CD4-positive, alpha-beta T cell treated with Interleukin-4 for 4 hours (primary cell): ENCODE data around the gene TNFRSF1B.

Experiments
- DNase-seq: peaks from one replicate; pipeline ENCODE4 v3.0.0-alpha.2; 2020

TNFRSF1B gene

GRCh38 chr1:12158357-12159092 lies 8.3 kb upstream of the TNFRSF1B start:
- no peak for DNase-seq

GRCh38 chr1:12159816-12160215 lies 7.0 kb upstream of the TNFRSF1B start:
- peak; percentile 73 for DNase-seq

- DNase-seq = no peak
Observed at GRCh38 chr1:12161324-12161661, 5.5 kb upstream of the TNFRSF1B start.

- peak; percentile 89 for DNase-seq
Observed at GRCh38 chr1:12161662-12162458, 4.9 kb upstream of the TNFRSF1B start.

GRCh38 chr1:12162459-12163137 lies 4.2 kb upstream of the TNFRSF1B start:
- DNase-seq = no peak

- no peak for DNase-seq
Observed at GRCh38 chr1:12163210-12163609, 3.6 kb upstream of the TNFRSF1B start.

- no peak for DNase-seq
Observed at GRCh38 chr1:12164210-12164609, 2.6 kb upstream of the TNFRSF1B start.

DNA sequence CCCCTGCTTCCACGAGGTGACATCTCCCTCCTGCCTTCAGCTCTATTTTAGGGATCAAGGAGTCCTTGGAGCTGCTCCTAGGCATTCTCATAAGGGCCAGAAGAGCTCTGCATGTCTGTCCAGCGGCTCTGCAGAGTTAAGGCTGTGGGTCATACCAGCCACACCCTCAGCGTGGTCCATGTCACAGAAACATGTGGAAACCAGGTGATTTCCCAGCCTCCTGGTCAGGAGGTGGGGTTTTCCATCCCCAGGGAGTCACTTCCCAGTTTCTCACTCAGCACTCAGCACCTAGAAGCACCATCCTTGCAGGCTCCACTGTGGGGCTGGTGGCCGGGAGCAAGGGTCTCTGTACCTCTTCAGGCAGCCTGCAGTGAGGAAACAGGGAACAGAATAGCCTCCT lies 1.4 kb upstream of the TNFRSF1B start:
- no peak for DNase-seq

DNA sequence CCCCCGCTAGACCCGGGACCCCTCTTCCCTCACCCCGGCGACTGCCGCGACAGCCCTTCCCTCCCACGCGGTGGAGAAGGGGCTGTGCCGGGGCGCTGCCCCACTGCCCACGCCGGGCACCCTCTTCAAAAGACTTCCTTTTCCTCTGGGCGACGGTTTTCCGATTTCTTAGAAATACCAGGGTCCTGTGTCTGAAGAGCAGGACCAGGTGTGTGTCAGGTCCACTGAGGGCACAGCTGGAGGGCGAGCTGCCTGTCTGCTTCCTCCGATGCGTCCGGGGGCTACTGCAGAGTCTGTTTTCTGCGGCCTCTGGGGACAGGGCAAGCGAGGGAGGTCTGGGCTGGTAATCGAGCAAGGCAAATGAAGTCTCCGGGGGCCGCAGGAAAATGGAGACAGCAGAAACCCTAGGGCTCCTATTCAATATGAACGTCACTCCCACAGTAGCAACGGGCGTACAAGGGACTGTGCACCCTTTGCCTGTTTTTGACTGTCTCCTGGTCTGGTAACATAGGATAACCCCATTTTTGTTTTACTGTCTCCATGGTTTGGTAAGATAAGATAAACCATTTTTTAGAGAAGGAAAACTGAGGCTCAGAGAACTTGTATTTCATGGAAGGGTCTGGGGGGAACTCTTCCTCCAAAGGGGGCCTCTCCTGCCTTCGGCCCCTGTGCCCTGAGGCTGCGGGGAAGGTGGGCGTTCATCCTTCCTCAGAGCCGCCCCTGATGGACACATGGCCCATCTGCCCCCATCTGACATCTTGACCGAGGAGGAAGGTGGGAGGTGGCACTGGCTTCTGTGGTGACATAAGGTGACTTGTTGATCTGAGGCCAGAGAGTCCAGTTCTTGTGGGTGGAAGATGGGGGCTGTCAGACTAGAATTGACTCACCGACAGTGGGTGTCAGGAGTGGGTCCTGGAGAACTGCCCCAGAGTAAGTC lies 970 bp downstream of the TNFRSF1B start:
- DNase-seq = no peak

GRCh38 chr1:12168451-12169160 lies 1.8 kb downstream of the TNFRSF1B start:
- DNase-seq = no peak

DNA sequence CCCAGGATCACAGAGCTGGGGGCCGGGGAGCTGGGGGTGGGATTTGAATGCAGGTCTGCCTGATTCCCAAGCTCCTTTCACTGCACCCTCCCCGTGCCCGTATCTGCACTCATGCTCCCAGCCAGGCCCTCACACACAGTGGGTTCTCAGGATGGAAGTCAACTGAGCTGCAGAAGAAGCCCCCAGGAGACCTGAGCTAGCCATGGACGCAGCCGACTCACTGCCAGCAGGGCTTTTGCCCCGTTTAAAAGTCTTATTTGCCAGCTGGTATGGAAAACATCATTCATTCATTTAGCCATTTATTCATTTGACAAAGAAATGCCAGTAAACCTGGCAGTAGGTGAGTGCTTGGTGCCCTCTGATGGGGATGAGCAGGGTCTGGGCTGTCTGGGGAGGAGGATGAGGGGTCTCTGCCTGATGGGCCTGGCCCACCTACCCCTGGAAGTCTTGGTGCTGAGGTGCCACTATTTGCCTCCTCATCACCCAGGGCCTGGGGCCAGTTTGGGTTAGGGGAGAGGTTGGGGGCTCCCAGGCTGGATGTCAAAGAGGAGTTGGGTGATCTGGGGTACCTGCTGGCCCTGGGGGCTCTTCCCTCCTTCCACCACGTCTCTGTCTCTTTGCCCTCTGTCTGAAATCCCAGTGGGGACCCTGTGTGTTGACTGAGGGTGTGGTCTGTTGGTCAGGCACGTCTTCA lies 2.8 kb downstream of the TNFRSF1B start:
- no peak for DNase-seq

DNA sequence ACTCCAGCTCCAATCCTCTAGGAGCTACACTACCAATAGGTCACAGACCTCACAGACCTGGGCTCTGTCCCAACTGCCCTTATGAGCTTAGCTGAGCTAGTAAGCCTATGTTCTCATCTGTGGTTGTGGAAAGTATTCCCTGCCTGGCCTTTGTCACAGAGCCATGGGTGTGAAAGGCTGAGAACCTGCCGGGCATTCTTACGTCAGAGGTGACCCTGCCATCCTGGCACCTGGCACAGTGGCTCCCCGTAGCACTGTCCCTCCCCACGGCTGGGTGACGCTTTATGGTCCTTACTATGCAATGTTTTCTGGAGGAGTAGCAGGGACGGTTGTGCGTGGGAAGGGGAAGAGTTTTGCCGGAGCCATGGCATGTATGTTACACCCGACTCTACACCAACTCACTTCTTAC lies 3.5 kb downstream of the TNFRSF1B start:
- DNase-seq = no peak

DNA sequence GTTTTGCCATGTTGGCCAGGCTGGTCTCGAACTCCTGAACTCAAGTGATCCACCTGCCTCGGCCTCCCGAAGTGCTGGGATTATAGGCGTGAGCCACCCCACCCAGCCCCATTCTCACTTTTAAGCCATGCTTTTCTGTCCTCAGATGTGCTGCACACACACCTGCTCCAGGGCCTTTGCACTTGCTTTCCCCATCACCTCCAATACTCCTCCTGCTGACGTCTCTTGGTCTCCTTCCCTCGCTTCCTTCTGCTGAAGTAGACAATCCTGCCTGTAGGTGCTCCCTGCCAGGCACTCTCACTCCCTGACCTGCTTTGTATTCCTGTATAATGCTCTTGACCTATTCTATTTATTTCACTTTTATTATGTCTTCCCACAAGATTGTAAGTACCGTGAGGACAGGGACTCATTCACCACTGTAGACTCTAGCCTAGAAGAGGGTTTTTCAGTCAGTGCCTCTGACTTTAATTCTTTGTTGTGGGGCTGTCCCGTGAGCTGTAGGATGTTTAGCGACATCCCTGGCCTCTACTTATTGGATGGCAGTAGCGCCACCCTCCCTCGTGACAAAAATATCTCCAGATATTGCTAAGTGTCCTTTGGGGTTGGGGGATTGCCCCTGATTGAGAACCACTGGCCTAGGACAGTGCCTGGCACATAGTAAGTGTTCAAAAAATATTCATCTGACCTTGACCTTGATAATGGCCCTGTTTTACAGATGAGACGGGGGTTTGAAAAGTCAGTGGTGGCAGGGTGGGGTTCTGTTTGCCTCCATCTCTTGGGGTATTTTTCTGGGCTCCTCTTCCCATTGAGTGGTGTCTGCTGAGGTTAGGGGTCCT lies 4.6 kb downstream of the TNFRSF1B start:
- peak; percentile 65 for DNase-seq

GRCh38 chr1:12172042-12172851 lies 5.5 kb downstream of the TNFRSF1B start:
- peak; percentile 64 for DNase-seq

GRCh38 chr1:12173041-12173509 lies 6.3 kb downstream of the TNFRSF1B start:
- DNase-seq = no peak

DNA sequence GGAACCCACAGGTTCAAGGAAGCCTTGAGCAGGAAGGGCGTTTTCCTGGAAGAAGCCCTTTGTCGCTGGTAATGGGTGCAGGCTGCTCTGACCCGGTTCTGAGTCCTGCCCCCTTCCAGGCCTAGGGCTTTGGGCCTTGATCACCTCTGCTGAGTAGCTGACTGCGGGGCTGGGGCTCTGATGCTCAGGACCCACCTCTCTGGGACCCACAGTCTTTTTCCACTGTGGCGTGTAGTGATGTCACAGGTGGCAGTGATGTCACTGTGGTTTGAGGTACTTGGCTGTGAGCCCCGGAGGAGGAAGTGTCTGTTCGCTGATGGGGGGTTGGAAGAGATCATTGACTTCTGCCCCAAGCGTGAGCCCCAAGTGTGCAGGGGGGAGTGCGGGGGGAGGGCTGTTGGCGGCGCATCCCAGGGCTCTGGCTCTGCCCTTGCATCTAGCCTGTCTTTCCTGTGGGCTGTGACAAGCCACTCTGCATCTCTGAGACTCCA lies 6.9 kb downstream of the TNFRSF1B start:
- DNase-seq = peak; percentile 90

DNA sequence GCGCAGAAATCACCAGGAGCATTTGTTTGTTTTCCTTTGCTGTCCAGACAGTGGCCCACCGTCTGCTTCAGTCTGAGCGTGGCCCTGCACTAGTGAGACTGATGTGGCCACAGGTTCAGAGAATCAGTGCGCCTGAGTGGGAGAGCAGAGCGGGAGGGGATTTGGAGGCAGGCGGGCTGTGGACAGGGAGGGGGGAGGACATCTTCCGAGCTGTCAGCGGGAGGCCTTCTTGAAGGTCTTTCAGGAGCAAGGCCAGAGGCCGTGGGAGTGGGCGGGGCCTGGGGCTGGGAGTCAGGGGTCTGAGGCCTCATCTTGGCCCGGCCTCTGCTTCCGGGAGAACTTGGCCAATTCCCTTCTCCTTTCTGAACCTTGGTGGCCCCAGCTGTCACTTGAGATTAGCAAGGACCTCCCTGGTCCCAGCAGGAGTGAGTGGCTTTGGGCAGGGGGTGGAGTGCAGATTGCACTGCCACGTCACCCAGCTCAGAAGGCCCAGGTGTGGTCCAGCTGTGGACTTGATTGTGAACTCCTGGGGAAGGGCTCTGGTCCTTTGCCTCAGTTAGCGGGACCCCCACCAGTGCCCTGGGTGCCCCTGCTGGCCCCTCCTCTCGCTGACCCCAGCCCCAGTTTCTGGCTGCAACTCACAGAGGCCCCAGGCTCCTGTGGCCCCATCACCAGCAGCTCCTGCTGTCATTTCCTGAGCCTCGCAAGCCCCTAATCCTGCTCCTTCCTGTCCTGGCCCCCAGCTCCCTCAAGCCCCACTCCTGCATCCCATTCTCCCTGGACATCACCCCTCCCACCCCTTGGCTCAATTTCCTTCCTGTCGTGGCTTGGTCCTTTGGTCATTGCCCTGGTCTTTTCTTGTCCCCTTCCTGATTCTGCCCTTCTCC lies 8.4 kb downstream of the TNFRSF1B start:
- DNase-seq = no peak
